ENCODE results near the gene SCARB1.

DNA sequence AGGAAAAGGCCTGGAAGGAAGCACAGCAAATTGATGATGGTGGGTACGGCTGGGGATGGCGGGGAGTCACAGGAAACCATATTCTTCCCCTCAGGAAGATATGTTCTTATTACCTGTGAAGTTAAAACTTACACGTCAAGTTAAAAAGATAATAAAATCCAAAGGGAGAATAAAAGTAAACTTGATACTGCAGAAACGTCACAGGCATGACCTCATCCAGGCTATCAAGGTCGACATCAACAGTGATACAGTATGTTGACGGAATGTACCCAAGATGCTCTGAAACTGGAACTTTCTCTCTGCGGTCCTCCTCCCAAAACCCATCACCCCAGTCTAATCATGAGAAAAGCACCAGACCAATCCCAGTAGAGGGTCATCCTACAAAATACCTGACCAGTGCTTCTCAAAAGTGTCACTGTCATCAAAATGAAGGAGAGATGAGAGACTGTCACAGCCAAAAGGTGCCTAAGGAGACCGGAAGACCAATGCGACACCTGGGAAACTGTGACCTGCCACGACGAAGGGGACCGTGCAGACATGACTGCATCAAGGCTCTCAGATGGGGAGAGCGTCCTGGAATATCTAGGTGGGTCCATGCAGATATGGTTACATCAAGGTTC, 74.6 kb downstream of the SCARB1 start:
- TF ChIP-seq, protein P1, sequence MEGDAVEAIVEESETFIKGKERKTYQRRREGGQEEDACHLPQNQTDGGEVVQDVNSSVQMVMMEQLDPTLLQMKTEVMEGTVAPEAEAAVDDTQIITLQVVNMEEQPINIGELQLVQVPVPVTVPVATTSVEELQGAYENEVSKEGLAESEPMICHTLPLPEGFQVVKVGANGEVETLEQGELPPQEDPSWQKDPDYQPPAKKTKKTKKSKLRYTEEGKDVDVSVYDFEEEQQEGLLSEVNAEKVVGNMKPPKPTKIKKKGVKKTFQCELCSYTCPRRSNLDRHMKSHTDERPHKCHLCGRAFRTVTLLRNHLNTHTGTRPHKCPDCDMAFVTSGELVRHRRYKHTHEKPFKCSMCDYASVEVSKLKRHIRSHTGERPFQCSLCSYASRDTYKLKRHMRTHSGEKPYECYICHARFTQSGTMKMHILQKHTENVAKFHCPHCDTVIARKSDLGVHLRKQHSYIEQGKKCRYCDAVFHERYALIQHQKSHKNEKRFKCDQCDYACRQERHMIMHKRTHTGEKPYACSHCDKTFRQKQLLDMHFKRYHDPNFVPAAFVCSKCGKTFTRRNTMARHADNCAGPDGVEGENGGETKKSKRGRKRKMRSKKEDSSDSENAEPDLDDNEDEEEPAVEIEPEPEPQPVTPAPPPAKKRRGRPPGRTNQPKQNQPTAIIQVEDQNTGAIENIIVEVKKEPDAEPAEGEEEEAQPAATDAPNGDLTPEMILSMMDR (IDR thresholded peaks at IDR 0.05; ENCODE audit: borderline replicate concordance, extremely low read depth, low read length, poor library complexity, severe bottlenecking) = no peak
- TF ChIP-seq EZH2 (IDR thresholded peaks at IDR 0.05; ENCODE audit: borderline replicate concordance, low read depth, low read length, severe bottlenecking) = no peak

Measured in DND-41 (cell line).